Measurements from ENCODE around the gene SKOR1. TPM values are rescaled to one million over a fixed set of nuclear protein-coding genes. Genes with fewer than 3 reads are reported as not detected.

The SKOR1 gene
- total RNA-seq, 1 donor, result 0.36 TPM

- peak overlapping the region; percentile 70 for H2AFZ ChIP-seq (ENCODE audit: low read length)
- H3K27me3 ChIP-seq (ENCODE audit: insufficient read depth, low read length), result peaks cover 66% of the 10 kb centered on the region
- peak overlapping the region; percentile 64 for H3K4me3 ChIP-seq (ENCODE audit: insufficient read depth, low read length)
- DNase-seq (ENCODE audit: insufficient read length, low spot score, missing footprints), result peak; percentile 72
- TF ChIP-seq CTCF (IDR thresholded peaks at IDR 0.05; ENCODE audit: extremely low read depth, low read depth, low read length), result no peak
- no peaks in the 10 kb centered on the region for H4K20me1 ChIP-seq (ENCODE audit: insufficient read depth, low read length)
- peak overlapping the region; percentile 84 for H3K4me2 ChIP-seq (ENCODE audit: insufficient read depth, low read length)
- peaks cover 23% of the 10 kb centered on the region for H3K4me1 ChIP-seq (ENCODE audit: insufficient read depth, low read length)
- H3K79me2 ChIP-seq (ENCODE audit: insufficient read depth, low read length), result no peaks in the 10 kb centered on the region
- no peaks in the 10 kb centered on the region for H3K36me3 ChIP-seq (ENCODE audit: insufficient read depth, low read length)
- H3K9me3 ChIP-seq (ENCODE audit: low read depth, low read length), result no peaks in the 10 kb centered on the region
- no peak overlapping the region for H3K27ac ChIP-seq (ENCODE audit: low read depth, low read length)
Observed at GRCh38 chr15:67835297-67836133, 10.2 kb downstream of the SKOR1 start.

- Histone ChIP-seq H3K4me3 (ENCODE audit: insufficient read depth, low read length) (peak overlapping the region; percentile 64), H3K27ac (ENCODE audit: low read depth, low read length) (no peak overlapping the region), H3K4me1 (ENCODE audit: insufficient read depth, low read length) (peaks cover 25% of the 10 kb centered on the region), H3K36me3 (ENCODE audit: insufficient read depth, low read length) (no peaks in the 10 kb centered on the region), H2AFZ (ENCODE audit: low read length) (peak overlapping the region; percentile 70), H3K4me2 (ENCODE audit: insufficient read depth, low read length) (peak overlapping the region; percentile 84), H4K20me1 (ENCODE audit: insufficient read depth, low read length) (no peaks in the 10 kb centered on the region), H3K27me3 (ENCODE audit: insufficient read depth, low read length) (peaks cover 60% of the 10 kb centered on the region), H3K79me2 (ENCODE audit: insufficient read depth, low read length) (no peaks in the 10 kb centered on the region), H3K9me3 (ENCODE audit: low read depth, low read length) (no peaks in the 10 kb centered on the region)
- no peak for TF ChIP-seq CTCF (IDR thresholded peaks at IDR 0.05; ENCODE audit: extremely low read depth, low read depth, low read length)
- DNase-seq (ENCODE audit: insufficient read length, low spot score, missing footprints), result peak; percentile 86
Observed at GRCh38 chr15:67836134-67836455, 10.8 kb downstream of the SKOR1 start.

GRCh38 chr15:67836477-67836876 lies 11.2 kb downstream of the SKOR1 start:
- no peak overlapping the region for H2AFZ ChIP-seq (ENCODE audit: low read length)
- no peaks in the 10 kb centered on the region for H4K20me1 ChIP-seq (ENCODE audit: insufficient read depth, low read length)
- H3K4me1 ChIP-seq (ENCODE audit: insufficient read depth, low read length), result peaks cover 28% of the 10 kb centered on the region
- H3K27ac ChIP-seq (ENCODE audit: low read depth, low read length), result no peak overlapping the region
- peak; percentile 95 for DNase-seq (ENCODE audit: insufficient read length, low spot score, missing footprints)
- H3K79me2 ChIP-seq (ENCODE audit: insufficient read depth, low read length), result no peaks in the 10 kb centered on the region
- H3K9me3 ChIP-seq (ENCODE audit: low read depth, low read length), result no peaks in the 10 kb centered on the region
- no peaks in the 10 kb centered on the region for H3K36me3 ChIP-seq (ENCODE audit: insufficient read depth, low read length)
- TF ChIP-seq CTCF (IDR thresholded peaks at IDR 0.05; ENCODE audit: extremely low read depth, low read depth, low read length), result peak; percentile 84
- H3K27me3 ChIP-seq (ENCODE audit: insufficient read depth, low read length), result peaks cover 56% of the 10 kb centered on the region
- H3K4me3 ChIP-seq (ENCODE audit: insufficient read depth, low read length), result peak overlapping the region; percentile 64
- H3K4me2 ChIP-seq (ENCODE audit: insufficient read depth, low read length), result peak overlapping the region; percentile 84

- H3K79me2 ChIP-seq (ENCODE audit: insufficient read depth, low read length), result no peaks in the 10 kb centered on the region
- H3K4me3 ChIP-seq (ENCODE audit: insufficient read depth, low read length), result no peak overlapping the region
- no peak overlapping the region for H3K27ac ChIP-seq (ENCODE audit: low read depth, low read length)
- H3K4me2 ChIP-seq (ENCODE audit: insufficient read depth, low read length), result no peak overlapping the region
- no peaks in the 10 kb centered on the region for H4K20me1 ChIP-seq (ENCODE audit: insufficient read depth, low read length)
- no peaks in the 10 kb centered on the region for H3K36me3 ChIP-seq (ENCODE audit: insufficient read depth, low read length)
- H2AFZ ChIP-seq (ENCODE audit: low read length), result no peak overlapping the region
- DNase-seq (ENCODE audit: insufficient read length, low spot score, missing footprints), result peak; percentile 13
- TF ChIP-seq CTCF (IDR thresholded peaks at IDR 0.05; ENCODE audit: extremely low read depth, low read depth, low read length), result no peak
- peaks cover 29% of the 10 kb centered on the region for H3K4me1 ChIP-seq (ENCODE audit: insufficient read depth, low read length)
- peaks cover 53% of the 10 kb centered on the region for H3K27me3 ChIP-seq (ENCODE audit: insufficient read depth, low read length)
- no peaks in the 10 kb centered on the region for H3K9me3 ChIP-seq (ENCODE audit: low read depth, low read length)
Observed at GRCh38 chr15:67836955-67837354, 11.6 kb downstream of the SKOR1 start.
